NCI-H2196 (cell line): ENCODE data around the gene RPL28.
A peak's percentile ranks its signal among the peaks of the same experiment; 100 is the strongest.

Source experiments
- DNase-seq: peaks from one replicate; lab custom pipeline; 2025; ENCODE audit not compliant: unreplicated experiment; lab: John Stamatoyannopoulos, UW

RPL28 gene

GRCh38 chr19:55385724-55386492, at the start of gene RPL28:
TSS of gene RPL28 (plus strand) at chr19:55385932. CDS start at chr19:55386358, 426 bp downstream.
- peak; percentile 99 for DNase-seq

- DNase-seq = no peak
Observed at GRCh38 chr19:55336101-55336500, 49.6 kb upstream of the RPL28 start.

GRCh38 chr19:55339105-55339888, 46.4 kb upstream of the RPL28 start, which contains the start of gene KMT5C:
TSS of gene KMT5C (plus strand) at chr19:55339876. CDS start at chr19:55341937, 2,061 bp downstream.
- peak; percentile 100 for DNase-seq

- no peak for DNase-seq
Observed at GRCh38 chr19:55339889-55340783, 45.6 kb upstream of the RPL28 start.

GRCh38 chr19:55340784-55341147, 45.0 kb upstream of the RPL28 start:
- no peak for DNase-seq

- DNase-seq = peak; percentile 92
Observed at GRCh38 chr19:55341171-55341588, 44.6 kb upstream of the RPL28 start.

- DNase-seq = no peak
Observed at GRCh38 chr19:55341595-55342531, 43.9 kb upstream of the RPL28 start.

GRCh38 chr19:55344444-55344843, 41.3 kb upstream of the RPL28 start:
- peak; percentile 92 for DNase-seq

- DNase-seq = no peak
Observed at GRCh38 chr19:55345101-55345817, 40.5 kb upstream of the RPL28 start.

GRCh38 chr19:55345818-55346724, 39.7 kb upstream of the RPL28 start:
- peak; percentile 52 for DNase-seq

GRCh38 chr19:55346725-55347441, 38.8 kb upstream of the RPL28 start:
- no peak for DNase-seq

- DNase-seq = no peak
Observed at GRCh38 chr19:55347442-55348009, 38.2 kb upstream of the RPL28 start.

- DNase-seq = no peak
Observed at GRCh38 chr19:55348317-55349034, 37.3 kb upstream of the RPL28 start.

- DNase-seq = no peak
Observed at GRCh38 chr19:55350620-55351315, 35.0 kb upstream of the RPL28 start.

GRCh38 chr19:55352040-55352439, 33.7 kb upstream of the RPL28 start:
- no peak for DNase-seq

GRCh38 chr19:55352549-55353145, 33.1 kb upstream of the RPL28 start:
- DNase-seq = no peak
